Natural killer cell (primary cell): Measurements from ENCODE around the gene AMER3. TPM values are rescaled to one million over a fixed set of nuclear protein-coding genes. Genes with fewer than 3 reads are reported as not detected.
"Not testable (repeated sequence)": the region's sequence is repeated elsewhere in the genome, so short reads cannot be mapped to it uniquely, and the experiment has no call there.

Experiments
- ATAC-seq, 3 donors: fragments of 150-1000 bp in 2 of 3; fragments of 200-7000 bp in 1 of 3; cut with Tn5 transposase; 1 replicate in 1 of 3; 2 replicates in 2 of 3; pipeline ENCODE4 v1.10.0; 2021; ENCODE audit warnings: mild to moderate bottlenecking in 2 of 3, moderate library complexity in 2 of 3
- DNase-seq, 2 donors: peaks; one replicate each; pipeline versions ENCODE4 v3.0.0 to v3.0.0-alpha.2; 2013 to 2021; ENCODE audit warnings: mixed read lengths in 1 of 2
- H3K27ac ChIP-seq: one replicate; pipeline ENCODE4 v1.5.1; 2013; ENCODE audit warnings: mild to moderate bottlenecking, low read length
- H3K27me3 ChIP-seq: one replicate; pipeline ENCODE4 v1.6.1; 2013; ENCODE audit warnings: low read length; ENCODE audit not compliant: control insufficient read depth, insufficient read depth
- H3K36me3 ChIP-seq: one replicate; pipeline ENCODE4 v1.6.1; 2013; ENCODE audit warnings: low read length; ENCODE audit not compliant: control insufficient read depth, insufficient read depth
- H3K4me1 ChIP-seq: one replicate; pipeline ENCODE4 v1.6.1; 2013; ENCODE audit warnings: low read length; ENCODE audit not compliant: control insufficient read depth, insufficient read depth
- H3K4me3 ChIP-seq: one replicate; pipeline ENCODE4 v1.5.1; 2013; ENCODE audit warnings: low read length
- H3K9me3 ChIP-seq: one replicate; pipeline ENCODE4 v1.6.1; 2013; ENCODE audit warnings: low read length; ENCODE audit not compliant: control insufficient read depth, insufficient read depth
- H3K27ac Mint-ChIP-seq, 2 donors: one replicate each; pipeline ENCODE4 v1.8.0; 2022; ENCODE audit warnings: mild to moderate bottlenecking in 2 of 2, mixed read lengths in 2 of 2, moderate library complexity in 1 of 2
- H3K27me3 Mint-ChIP-seq, 2 donors: one replicate each; pipeline ENCODE4 v1.8.0; 2022; ENCODE audit warnings: low read depth in 2 of 2, mixed read lengths in 2 of 2
- H3K36me3 Mint-ChIP-seq: one replicate; pipeline ENCODE4 v1.8.0; 2022; ENCODE audit warnings: mixed read lengths
- H3K4me1 Mint-ChIP-seq, 2 donors: one replicate each; pipeline ENCODE4 v1.8.0; 2022; ENCODE audit warnings: mixed read lengths in 2 of 2
- H3K4me3 Mint-ChIP-seq: one replicate; pipeline ENCODE4 v1.8.0; 2022; ENCODE audit warnings: mild to moderate bottlenecking, moderate library complexity, mixed read lengths
- H3K9me3 Mint-ChIP-seq, 2 donors: one replicate each; pipeline ENCODE4 v1.8.0; 2022; ENCODE audit warnings: mixed read lengths in 2 of 2
- WGBS: methylation state at CpG from one replicate; pipeline ENCODE4 v1.1.7; 2013; ENCODE audit warnings: missing lambda C conversion rate; ENCODE audit not compliant: insufficient coverage; 5-methylcytosine and 5-hydroxymethylcytosine counted together
- intact Hi-C: fragments of 100-400 bp; cut with micrococcal nuclease; formaldehyde crosslinking; loops from one replicate; pipeline ENCODE4 v1.14.2; 2022
- total RNA-seq, 4 donors: library from RNA; stranded (reverse); fragments of 120-200 nt in 1 of 4; gene quantifications; one replicate each; pipeline versions ENCODE4 v1.2.3 to v1.2.4, GENCODE V29; 2013 to 2022
- TF ChIP-seq, protein P1 (sequence below): fragments of 200-600 bp; IDR thresholded peaks from one replicate; pipeline ENCODE4 v1.8.0; 2022; ENCODE audit warnings: antibody characterized with exemption

Gene AMER3, protein sequence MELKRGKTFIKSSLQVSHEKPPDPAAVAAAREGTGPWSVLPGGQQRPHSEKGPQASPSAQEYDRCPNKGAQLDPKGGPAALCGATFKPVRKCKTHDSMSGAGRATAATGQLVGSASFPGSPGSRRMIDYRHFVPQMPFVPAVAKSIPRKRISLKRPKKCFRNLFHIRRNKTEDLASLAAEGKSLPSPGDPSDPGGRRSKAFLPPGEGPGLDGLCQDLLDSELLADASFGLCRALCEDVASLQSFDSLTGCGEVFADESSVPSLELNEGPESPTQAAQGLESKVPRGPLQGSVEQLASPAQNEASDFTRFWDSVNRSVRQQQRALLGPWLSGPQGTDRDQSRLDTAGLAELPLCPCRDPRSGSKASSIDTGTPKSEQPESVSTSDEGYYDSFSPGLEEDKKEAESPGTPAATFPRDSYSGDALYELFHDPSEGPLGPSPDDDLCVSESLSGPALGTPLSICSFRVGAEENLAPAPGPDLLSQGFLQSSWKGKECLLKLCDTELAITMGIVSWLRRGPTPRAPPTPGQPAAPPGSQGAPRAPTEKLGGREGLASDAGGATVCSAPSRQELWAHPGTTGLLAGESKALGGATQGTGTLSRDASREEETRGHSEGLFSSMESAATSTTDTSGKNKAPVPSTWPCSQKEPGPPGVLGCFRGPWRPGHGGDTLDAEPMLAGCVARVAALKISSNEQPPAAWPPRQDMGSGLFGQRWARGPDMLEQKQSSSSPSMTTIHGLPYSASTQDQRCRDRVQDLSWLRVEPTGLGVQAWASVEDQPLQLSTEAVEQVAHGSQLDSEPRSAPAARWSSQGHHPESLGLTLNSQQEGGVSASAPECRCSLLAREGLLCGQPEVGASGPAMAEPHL
- not detected for total RNA-seq
- not detected for total RNA-seq (2013)

- H3K4me3 ChIP-seq = no peak within 1 kb of the TSS
- H3K4me1 ChIP-seq = peaks cover 9% of the 10 kb centered on the region
- ATAC-seq (peak in 2 of 3 donors; percentile 5 to 14), DNase-seq (no peak)
- TF ChIP-seq, protein P1, sequence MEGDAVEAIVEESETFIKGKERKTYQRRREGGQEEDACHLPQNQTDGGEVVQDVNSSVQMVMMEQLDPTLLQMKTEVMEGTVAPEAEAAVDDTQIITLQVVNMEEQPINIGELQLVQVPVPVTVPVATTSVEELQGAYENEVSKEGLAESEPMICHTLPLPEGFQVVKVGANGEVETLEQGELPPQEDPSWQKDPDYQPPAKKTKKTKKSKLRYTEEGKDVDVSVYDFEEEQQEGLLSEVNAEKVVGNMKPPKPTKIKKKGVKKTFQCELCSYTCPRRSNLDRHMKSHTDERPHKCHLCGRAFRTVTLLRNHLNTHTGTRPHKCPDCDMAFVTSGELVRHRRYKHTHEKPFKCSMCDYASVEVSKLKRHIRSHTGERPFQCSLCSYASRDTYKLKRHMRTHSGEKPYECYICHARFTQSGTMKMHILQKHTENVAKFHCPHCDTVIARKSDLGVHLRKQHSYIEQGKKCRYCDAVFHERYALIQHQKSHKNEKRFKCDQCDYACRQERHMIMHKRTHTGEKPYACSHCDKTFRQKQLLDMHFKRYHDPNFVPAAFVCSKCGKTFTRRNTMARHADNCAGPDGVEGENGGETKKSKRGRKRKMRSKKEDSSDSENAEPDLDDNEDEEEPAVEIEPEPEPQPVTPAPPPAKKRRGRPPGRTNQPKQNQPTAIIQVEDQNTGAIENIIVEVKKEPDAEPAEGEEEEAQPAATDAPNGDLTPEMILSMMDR = no peak
- no peaks in the 10 kb centered on the region for H3K9me3 Mint-ChIP-seq
- no peaks in the 10 kb centered on the region for H3K9me3 ChIP-seq
- peak within 1 kb of the TSS; percentile 71 for H3K4me3 Mint-ChIP-seq
- H3K36me3 ChIP-seq = no peaks in the 10 kb centered on the region
- H3K27ac ChIP-seq = no peak within 1 kb of the TSS
- no peak within 1 kb of the TSS for H3K27ac Mint-ChIP-seq
- H3K27me3 Mint-ChIP-seq = peaks cover 39 to 54% of the 10 kb centered on the region in 2 donors
- 6% methylated on average over 43 of the region's 43 CpGs for WGBS
- H3K27me3 ChIP-seq = peaks cover 23% of the 10 kb centered on the region
- intact Hi-C loops = no loop called here
- no peaks in the 10 kb centered on the region for H3K36me3 Mint-ChIP-seq
- H3K4me1 Mint-ChIP-seq = peaks cover 5 to 9% of the 10 kb centered on the region in 2 donors
These were observed at the start of gene AMER3 for GRCh38 chr2:130755256-130756052. Gene AMER3, plus strand, starts transcription at chr2:130755540. Its CDS starts 6,533 bp downstream, at chr2:130762073.

- H3K36me3 ChIP-seq, H3K4me1 ChIP-seq, intact Hi-C loops, ATAC-seq, H3K27ac ChIP-seq, H3K9me3 Mint-ChIP-seq, H3K4me1 Mint-ChIP-seq, H3K4me3 ChIP-seq, H3K4me3 Mint-ChIP-seq, H3K27ac Mint-ChIP-seq, DNase-seq, H3K27me3 Mint-ChIP-seq, H3K36me3 Mint-ChIP-seq, H3K9me3 ChIP-seq, H3K27me3 ChIP-seq: not testable (repeated sequence)
- WGBS = no CpG with 5 or more reads among the region's 2 CpGs
These were observed 40.5 kb upstream of the AMER3 start for GRCh38 chr2:130714795-130715194.

- TF ChIP-seq, protein P1 = no peak
- intact Hi-C loops = no loop called here
- Histone ChIP-seq H3K27ac (no peak overlapping the region), H3K36me3 (no peaks in the 10 kb centered on the region), H3K4me1 (no peaks in the 10 kb centered on the region), H3K27me3 (peaks cover 4% of the 10 kb centered on the region), H3K4me3 (no peak overlapping the region), H3K9me3 (no peaks in the 10 kb centered on the region)
- Mint-ChIP-seq H3K4me3 (no peak overlapping the region), H3K4me1 (no peaks in the 10 kb centered on the region), H3K27me3 (peaks cover 7 to 10% of the 10 kb centered on the region in 2 donors), H3K36me3 (no peaks in the 10 kb centered on the region), H3K27ac (no peak overlapping the region), H3K9me3 (no peaks in the 10 kb centered on the region)
- WGBS = 92% methylated on average over 8 of the region's 8 CpGs
- DNase-seq = no peak
- no peak for ATAC-seq
These were observed 35.3 kb upstream of the AMER3 start for GRCh38 chr2:130720036-130720435.
